IMR-90 (cell line): ENCODE measurements around the gene CHI3L1. TPM values are rescaled to one million over a fixed set of nuclear protein-coding genes. Genes with fewer than 3 reads are reported as not detected.

ENCODE experiments used
- ATAC-seq: fragments of 200-7000 bp; cut with Tn5 transposase; 2 replicates; pipeline ENCODE4 v1.9.1; 2020; ENCODE audit warnings: low read depth, mild to moderate bottlenecking, moderate library complexity
- BruUV-seq: library from RNA; stranded (reverse); fragments of 400-500 nt; replicated peaks from 2 replicates; lab custom pipeline; 2021; lab: Mats Ljungman, UMichigan
- CTCF ChIA-PET: fragments of 300-600 bp; formaldehyde crosslinking; extraction: SDS; loops from one replicate; lab custom pipeline; 2021; ENCODE audit warnings: antibody characterized with exemption; lab: Yijun Ruan, JAX
- POLR2A ChIA-PET: fragments of 300-600 bp; sonication (Branson Sonifier 250); formaldehyde crosslinking; loops from one replicate; lab custom pipeline; 2022; ENCODE audit warnings: antibody characterized with exemption; ENCODE audit not compliant: unreplicated experiment; lab: Charles Lee
- DNase-seq: peaks from one replicate; pipeline ENCODE4 v3.0.0; 2013
- H2AFZ ChIP-seq: replicated peaks from 2 replicates; pipeline ENCODE3; 2013; ENCODE audit warnings: low read length, mild to moderate bottlenecking; ENCODE audit not compliant: poor library complexity
- H2AK5ac ChIP-seq: 2 replicates; pipeline ENCODE4 v1.6.1; 2013; ENCODE audit warnings: low read depth, low read length, inconsistent platforms
- H2AK9ac ChIP-seq: replicated peaks from 2 replicates; pipeline ENCODE3; 2013; ENCODE audit warnings: mild to moderate bottlenecking, low read depth, low read length, moderate library complexity; ENCODE audit not compliant: poor library complexity
- H2BK120ac ChIP-seq: 2 replicates; pipeline ENCODE4 v1.6.1; 2013; ENCODE audit warnings: low read depth, low read length, inconsistent platforms
- H2BK15ac ChIP-seq: 3 replicates; pipeline ENCODE4 v1.6.1; 2013; ENCODE audit warnings: low read depth, low read length, inconsistent platforms
- H2BK20ac ChIP-seq: 2 replicates; pipeline ENCODE4 v1.6.1; 2013; ENCODE audit warnings: low read depth, mild to moderate bottlenecking, inconsistent platforms, low read length, moderate library complexity
- H2BK5ac ChIP-seq: 2 replicates; pipeline ENCODE4 v1.6.1; 2013; ENCODE audit warnings: mild to moderate bottlenecking, low read depth, low read length, inconsistent platforms; ENCODE audit not compliant: poor library complexity, severe bottlenecking
- H3K14ac ChIP-seq: replicated peaks from 2 replicates; pipeline ENCODE4 v1.6.1; 2013; ENCODE audit warnings: low read depth, low read length, inconsistent platforms
- H3K18ac ChIP-seq: 2 replicates; pipeline ENCODE4 v1.6.1; 2013; ENCODE audit warnings: low read depth, low read length, control low read depth
- H3K23ac ChIP-seq: 2 replicates; pipeline ENCODE4 v1.6.1; 2013; ENCODE audit warnings: low read depth, low read length, inconsistent platforms
- H3K27ac ChIP-seq: 2 replicates; pipeline ENCODE4 v1.5.1; 2013; ENCODE audit warnings: mild to moderate bottlenecking, control low read depth, low read length; ENCODE audit not compliant: insufficient read depth
- H3K27me3 ChIP-seq: 2 replicates; pipeline ENCODE4 v1.6.1; 2013; ENCODE audit warnings: low read length; ENCODE audit not compliant: control insufficient read depth, insufficient read depth
- H3K36me3 ChIP-seq: 2 replicates; pipeline ENCODE4 v1.6.1; 2013; ENCODE audit warnings: low read length, mixed read lengths; ENCODE audit not compliant: control insufficient read depth, insufficient read depth
- H3K4ac ChIP-seq: 2 replicates; pipeline ENCODE4 v1.6.1; 2013; ENCODE audit warnings: low read depth, low read length, inconsistent platforms
- H3K4me1 ChIP-seq: 2 replicates; pipeline ENCODE4 v1.6.1; 2013; ENCODE audit warnings: low read length, mixed read lengths; ENCODE audit not compliant: control insufficient read depth, insufficient read depth
- H3K4me2 ChIP-seq: 2 replicates; pipeline ENCODE4 v1.6.1; 2013; ENCODE audit warnings: low read depth, mild to moderate bottlenecking, control low read depth, low read length, moderate library complexity
- H3K4me3 ChIP-seq: 2 replicates; pipeline ENCODE4 v1.5.1; 2013; ENCODE audit warnings: low read depth, mild to moderate bottlenecking, control low read depth, low read length, moderate library complexity; ENCODE audit not compliant: insufficient read depth
- H3K56ac ChIP-seq: 2 replicates; pipeline ENCODE4 v1.6.1; 2013; ENCODE audit warnings: low read length, inconsistent platforms; ENCODE audit not compliant: insufficient read depth; ENCODE audit errors: extremely low read depth
- H3K79me1 ChIP-seq, 2 experiments: 2 replicates each; pipeline ENCODE4 v1.6.1; 2013; ENCODE audit warnings: low read length in 2 of 2, inconsistent platforms in 1 of 2, low read depth in 1 of 2
- H3K9ac ChIP-seq: 2 replicates; pipeline ENCODE4 v1.6.1; 2013; ENCODE audit warnings: low read depth, low read length, control low read depth
- H3K9me1 ChIP-seq: 2 replicates; pipeline ENCODE4 v1.6.1; 2013; ENCODE audit warnings: low read length, inconsistent platforms; ENCODE audit not compliant: insufficient read depth
- H3K9me3 ChIP-seq: 2 replicates; pipeline ENCODE4 v1.6.1; 2013; ENCODE audit warnings: low read length; ENCODE audit not compliant: control insufficient read depth, insufficient read depth
- H4K20me1 ChIP-seq: 2 replicates; pipeline ENCODE4 v1.6.1; 2013; ENCODE audit warnings: low read length, inconsistent platforms; ENCODE audit not compliant: insufficient read depth
- H4K5ac ChIP-seq: 2 replicates; pipeline ENCODE4 v1.6.1; 2013; ENCODE audit warnings: mild to moderate bottlenecking, low read depth, low read length, control low read depth
- H4K8ac ChIP-seq, 2 experiments: 2 replicates each; pipeline ENCODE4 v1.6.1; 2013; ENCODE audit warnings: low read depth in 2 of 2, low read length in 2 of 2, control low read depth in 1 of 2, inconsistent platforms in 1 of 2
- H4K91ac ChIP-seq: 2 replicates; pipeline ENCODE4 v1.6.1; 2013; ENCODE audit warnings: low read depth, low read length, inconsistent platforms; ENCODE audit not compliant: insufficient read depth
- BHLHE40 ChIP-seq: fragments of 150-350 bp; IDR thresholded peaks from 2 replicates; pipeline ENCODE4 v1.6.1; 2016; ENCODE audit warnings: mild to moderate bottlenecking, low read depth, low read length
- CEBPB ChIP-seq: IDR thresholded peaks from 2 replicates; pipeline ENCODE4 v1.6.1; 2012; ENCODE audit warnings: low read depth, low read length, improper control_type of control experiment
- MXI1 ChIP-seq: IDR thresholded peaks from 2 replicates; pipeline ENCODE4 v1.6.1; 2012; ENCODE audit warnings: low read depth, mild to moderate bottlenecking, low read length, moderate library complexity, borderline replicate concordance
- POLR2A ChIP-seq: IDR thresholded peaks from 2 replicates; pipeline ENCODE4 v1.6.1; 2012; ENCODE audit warnings: mild to moderate bottlenecking, low read depth, low read length
- RCOR1 ChIP-seq: IDR thresholded peaks from 2 replicates; pipeline ENCODE4 v1.6.1; 2012; ENCODE audit warnings: mild to moderate bottlenecking, low read length, improper control_type of control experiment; ENCODE audit not compliant: insufficient replicate concordance
- RFX5 ChIP-seq: IDR thresholded peaks from 2 replicates; pipeline ENCODE4 v1.8.0; 2012; ENCODE audit warnings: low read depth, mild to moderate bottlenecking, low read length, moderate library complexity
- SMC3 ChIP-seq: fragments of 150-350 bp; IDR thresholded peaks from 2 replicates; pipeline ENCODE4 v1.6.1; 2016; ENCODE audit warnings: low read depth, mild to moderate bottlenecking, antibody characterized with exemption, low read length, moderate library complexity
- WGBS, 2 experiments: methylation state at CpG; one replicate each; pipeline versions ENCODE4 v1.1.5 to v1.1.7; 2013; ENCODE audit warnings: missing lambda C conversion rate in 2 of 2; ENCODE audit not compliant: insufficient read length in 1 of 2; ENCODE audit errors: extremely low coverage in 2 of 2; 5-methylcytosine and 5-hydroxymethylcytosine counted together
- dilution Hi-C: fragments of 300-500 bp; cut with HindIII; formaldehyde crosslinking; loops from one replicate; pipeline ENCODE4 v1.14.3; 2018; ENCODE audit warnings: low sequenced_read_pairs; ENCODE audit not compliant: unreplicated experiment
- in situ Hi-C: fragments of 300-500 bp; cut with MboI; formaldehyde crosslinking; loops from 3 replicates; pipeline ENCODE4 v1.14.3; 2019; ENCODE audit warnings: low sequenced_read_pairs, inconsistent platforms, mixed read lengths
- intact Hi-C: fragments of 100-400 bp; cut with micrococcal nuclease; formaldehyde crosslinking; loops from 2 replicates; pipeline ENCODE4 v1.10.0; 2022
- polyA plus RNA-seq, 3 experiments: library from polyadenylated mRNA; depleted of rRNA; stranded (reverse); fragments of >200 nt; gene quantifications; 2 replicates each; pipeline ENCODE4 v1.2.3, GENCODE V29; 2012; ENCODE audit warnings: low replicate concordance in 1 of 3
- total RNA-seq: library from RNA; depleted of rRNA; stranded (reverse); fragments of >200 nt; gene quantifications from 2 replicates; pipeline ENCODE4 v1.2.3, GENCODE V29; 2012
- TF ChIP-seq, protein P1 (sequence below): conservative IDR thresholded peaks from 2 replicates; pipeline ENCODE4 v1.5.1; 2012; ENCODE audit warnings: mild to moderate bottlenecking, low read depth, low read length, improper control_type of control experiment
- TF ChIP-seq, protein P2 (sequence below): fragments of 150-350 bp; IDR thresholded peaks from 2 replicates; pipeline ENCODE4 v1.6.1; 2016; ENCODE audit warnings: low read depth, mild to moderate bottlenecking, low read length, moderate library complexity, borderline replicate concordance

The CHI3L1 gene
- total and polyA plus RNA-seq, 2 of the 4 experiments (the other 2 are of a cell fraction) = 0.17 TPM; not detected in 1

DNA sequence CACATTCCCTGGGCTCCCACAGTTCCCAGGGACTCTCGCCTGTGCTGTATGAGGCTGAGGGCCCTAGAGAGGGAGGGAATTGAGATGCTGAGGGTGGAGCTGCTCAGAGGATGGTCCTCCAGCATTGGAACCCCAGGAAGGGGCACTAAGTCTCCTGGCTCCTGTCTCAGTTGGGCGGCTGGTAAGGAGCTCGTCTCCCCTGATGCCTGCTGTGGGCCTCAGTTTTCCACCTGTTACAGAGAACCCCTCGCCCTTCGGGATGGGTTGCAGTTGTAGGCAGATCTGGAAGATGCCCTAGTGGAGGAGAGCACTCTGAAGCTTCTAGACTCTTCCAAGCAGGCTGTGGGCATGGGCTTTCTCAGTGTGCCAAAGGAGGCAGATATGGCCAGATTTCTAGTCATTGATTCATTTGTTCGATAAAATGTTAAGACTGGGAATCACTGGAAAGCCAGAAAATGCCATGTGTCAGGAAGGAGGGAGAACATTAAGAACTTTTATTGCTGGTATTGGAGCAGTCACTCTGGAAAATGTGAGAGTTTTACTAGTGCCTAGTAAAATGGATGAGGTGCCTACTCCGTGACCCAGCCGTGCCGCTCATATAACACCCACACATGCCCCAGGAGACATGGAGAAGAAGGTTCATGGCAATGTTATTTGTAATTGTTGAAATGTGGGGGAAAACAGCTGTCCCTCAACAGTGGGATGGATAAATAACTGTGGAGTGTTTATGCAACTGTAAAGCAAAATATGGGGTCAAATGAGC lies 10.1 kb downstream of the CHI3L1 start:
- ATAC-seq (no peak), DNase-seq (no peak)
- Histone ChIP-seq H2AK9ac (no peak overlapping the region), H3K9me1 (peaks cover 15% of the 10 kb centered on the region; the same call in 1 of the 2 replicates), H3K56ac (no peak overlapping the region), H3K23ac (no peak overlapping the region), H3K27me3 (no peaks in the 10 kb centered on the region; the same call in 1 of the 2 replicates), H4K20me1 (no peaks in the 10 kb centered on the region), H3K36me3 (no peaks in the 10 kb centered on the region), H2BK5ac (no peak overlapping the region), H3K4ac (peak overlapping the region; percentile 19; the same call in 1 of the 2 replicates), H3K18ac (no peak overlapping the region; the same call in 1 of the 2 replicates), H2BK15ac (peak overlapping the region; percentile 31; the same call in 1 of the 3 replicates), H3K27ac (no peak overlapping the region), H3K79me1 (no peaks in the 10 kb centered on the region), H4K8ac (no peak overlapping the region), H3K4me1 (peaks cover 22% of the 10 kb centered on the region), H4K91ac (no peak overlapping the region), H2BK120ac (peak overlapping the region; percentile 36; the same call in 1 of the 2 replicates), H2AK5ac (0 out of 2 replicates have a peak overlapping the region, but pooled peaks have one; percentile 27), H3K4me3 (no peak overlapping the region), H3K9me3 (no peaks in the 10 kb centered on the region), H2AFZ (no peak overlapping the region), H3K4me2 (no peak overlapping the region), H2BK20ac (peak overlapping the region; percentile 8; the same call in 1 of the 2 replicates), H3K14ac (peak overlapping the region; percentile 68), H4K5ac (no peak overlapping the region), H3K9ac (no peak overlapping the region)
- dilution Hi-C loops = no loop called here
- ChIA-PET CTCF (no interaction called here), POLR2A (no interaction called here)
- no TSS peak for BruUV-seq
- TF ChIP-seq, protein P1, sequence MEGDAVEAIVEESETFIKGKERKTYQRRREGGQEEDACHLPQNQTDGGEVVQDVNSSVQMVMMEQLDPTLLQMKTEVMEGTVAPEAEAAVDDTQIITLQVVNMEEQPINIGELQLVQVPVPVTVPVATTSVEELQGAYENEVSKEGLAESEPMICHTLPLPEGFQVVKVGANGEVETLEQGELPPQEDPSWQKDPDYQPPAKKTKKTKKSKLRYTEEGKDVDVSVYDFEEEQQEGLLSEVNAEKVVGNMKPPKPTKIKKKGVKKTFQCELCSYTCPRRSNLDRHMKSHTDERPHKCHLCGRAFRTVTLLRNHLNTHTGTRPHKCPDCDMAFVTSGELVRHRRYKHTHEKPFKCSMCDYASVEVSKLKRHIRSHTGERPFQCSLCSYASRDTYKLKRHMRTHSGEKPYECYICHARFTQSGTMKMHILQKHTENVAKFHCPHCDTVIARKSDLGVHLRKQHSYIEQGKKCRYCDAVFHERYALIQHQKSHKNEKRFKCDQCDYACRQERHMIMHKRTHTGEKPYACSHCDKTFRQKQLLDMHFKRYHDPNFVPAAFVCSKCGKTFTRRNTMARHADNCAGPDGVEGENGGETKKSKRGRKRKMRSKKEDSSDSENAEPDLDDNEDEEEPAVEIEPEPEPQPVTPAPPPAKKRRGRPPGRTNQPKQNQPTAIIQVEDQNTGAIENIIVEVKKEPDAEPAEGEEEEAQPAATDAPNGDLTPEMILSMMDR = no peak
- TF ChIP-seq RCOR1 (no peak), POLR2A (no peak), BHLHE40 (no peak), CEBPB (no peak), RFX5 (no peak), SMC3 (no peak), MXI1 (no peak)
- TF ChIP-seq, protein P2, sequence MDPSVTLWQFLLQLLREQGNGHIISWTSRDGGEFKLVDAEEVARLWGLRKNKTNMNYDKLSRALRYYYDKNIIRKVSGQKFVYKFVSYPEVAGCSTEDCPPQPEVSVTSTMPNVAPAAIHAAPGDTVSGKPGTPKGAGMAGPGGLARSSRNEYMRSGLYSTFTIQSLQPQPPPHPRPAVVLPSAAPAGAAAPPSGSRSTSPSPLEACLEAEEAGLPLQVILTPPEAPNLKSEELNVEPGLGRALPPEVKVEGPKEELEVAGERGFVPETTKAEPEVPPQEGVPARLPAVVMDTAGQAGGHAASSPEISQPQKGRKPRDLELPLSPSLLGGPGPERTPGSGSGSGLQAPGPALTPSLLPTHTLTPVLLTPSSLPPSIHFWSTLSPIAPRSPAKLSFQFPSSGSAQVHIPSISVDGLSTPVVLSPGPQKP = no peak
- 71% methylated on average over 1 of the region's 9 CpGs; no CpG with 5 or more reads in 1 of the 2 experiments for WGBS, 2 experiments
- intact Hi-C loops = no loop called here
- in situ Hi-C loops = no loop called here
